CD4-positive, alpha-beta T cell (primary cell): Measurements from ENCODE around the gene SUCO. TPM values are rescaled to one million over a fixed set of nuclear protein-coding genes. Genes with fewer than 3 reads are reported as not detected.

Experiments used
- ATAC-seq: fragments of 200-7000 bp; cut with Tn5 transposase; one replicate; pipeline ENCODE4 v1.10.0; 2022; ENCODE audit warnings: mild to moderate bottlenecking; ENCODE audit not compliant: poor library complexity
- CTCF ChIA-PET: fragments of 350-600 bp; sonication (Branson Sonifier 250); formaldehyde crosslinking; loops from one replicate; lab custom pipeline; 2021; ENCODE audit warnings: antibody characterized with exemption, inconsistent platforms; lab: Charles Lee
- POLR2A ChIA-PET: fragments of 350-600 bp; sonication (Branson Sonifier 250); formaldehyde crosslinking; loops from one replicate; lab custom pipeline; 2021; ENCODE audit warnings: antibody characterized with exemption, inconsistent platforms; lab: Charles Lee
- DNase-seq, 14 experiments: peaks; one replicate each; pipeline ENCODE4 v3.0.0-alpha.2; 2013 to 2020; ENCODE audit warnings: mixed read lengths in 2 of 14
- H3K27ac ChIP-seq, 2 donors: one replicate each; pipeline versions ENCODE4 v1.5.1 to v1.7.0; 2013; ENCODE audit warnings: low read length in 2 of 2, low read depth in 1 of 2, mild to moderate bottlenecking in 1 of 2
- H3K27me3 ChIP-seq, 2 experiments: 1 replicate in 1 of 2; 2 replicates in 1 of 2; pipeline versions ENCODE4 v1.6.1 to v1.7.0; 2013; ENCODE audit warnings: low read length in 2 of 2, control low read depth in 1 of 2, mild to moderate bottlenecking in 1 of 2, moderate library complexity in 1 of 2; ENCODE audit not compliant: insufficient read depth in 2 of 2, control insufficient read depth in 1 of 2
- H3K36me3 ChIP-seq: one replicate; pipeline ENCODE4 v1.6.1; 2013; ENCODE audit warnings: low read length, control low read depth; ENCODE audit not compliant: insufficient read depth
- H3K4me1 ChIP-seq: one replicate; pipeline ENCODE4 v1.6.1; 2013; ENCODE audit warnings: low read length, control low read depth; ENCODE audit not compliant: insufficient read depth
- H3K4me3 ChIP-seq: one replicate; pipeline ENCODE4 v1.5.1; 2013; ENCODE audit warnings: mild to moderate bottlenecking, low read length, moderate library complexity
- H3K9me3 ChIP-seq, 2 experiments: 1 replicate in 1 of 2; 2 replicates in 1 of 2; pipeline versions ENCODE4 v1.6.1 to v1.7.0; 2013; ENCODE audit warnings: low read length in 2 of 2, mild to moderate bottlenecking in 2 of 2, control low read depth in 1 of 2, moderate library complexity in 1 of 2; ENCODE audit not compliant: control insufficient read depth in 1 of 2, insufficient read depth in 1 of 2
- H3K27ac Mint-ChIP-seq: one replicate; pipeline ENCODE4 v1.8.0; 2020; ENCODE audit warnings: mixed read lengths
- H3K27me3 Mint-ChIP-seq: one replicate; pipeline ENCODE4 v1.8.0; 2021; ENCODE audit warnings: mixed read lengths
- H3K36me3 Mint-ChIP-seq: one replicate; pipeline ENCODE4 v1.8.0; 2021; ENCODE audit warnings: low read depth, mixed read lengths
- H3K4me1 Mint-ChIP-seq: one replicate; pipeline ENCODE4 v1.8.0; 2021; ENCODE audit warnings: low read depth, mixed read lengths
- H3K4me3 Mint-ChIP-seq: one replicate; pipeline ENCODE4 v1.8.0; 2020; ENCODE audit warnings: mild to moderate bottlenecking, mixed read lengths
- H3K9me3 Mint-ChIP-seq: one replicate; pipeline ENCODE4 v1.8.0; 2020; ENCODE audit warnings: mixed read lengths
- intact Hi-C, 2 experiments: fragments of 100-400 bp; cut with DNase I in 1 of 2; cut with micrococcal nuclease in 1 of 2; formaldehyde crosslinking; loops; one replicate each; pipeline versions ENCODE4 v1.15.1 to v1.9.0; 2023 to 2025; cut with DNase I, micrococcal nuclease
- total RNA-seq, 174 experiments: library from RNA in 2 of 174; stranded (reverse) in 2 of 174; gene quantifications; one replicate each; pipeline ENCODE4 v1.2.3 and lab custom pipeline; 2021 to 2026
- TF ChIP-seq, protein P1 (sequence below): fragments of 200-600 bp; IDR thresholded peaks from one replicate; pipeline ENCODE4 v1.8.0; 2022; ENCODE audit warnings: antibody characterized with exemption, mild to moderate bottlenecking

SUCO gene
- total RNA-seq, 2 experiments from 2014 or later, result 93.1 to 104 TPM

- ATAC-seq (no peak), DNase-seq (no peak)
- Histone ChIP-seq H3K36me3 (no peaks in the 10 kb centered on the region), H3K4me3 (no peak overlapping the region), H3K27ac (no peak overlapping the region), H3K4me1 (no peaks in the 10 kb centered on the region), H3K9me3 (no peaks in the 10 kb centered on the region), H3K27me3 (no peaks in the 10 kb centered on the region)
- Mint-ChIP-seq H3K4me1 (no peaks in the 10 kb centered on the region), H3K9me3 (no peaks in the 10 kb centered on the region), H3K27ac (no peak overlapping the region), H3K27me3 (no peaks in the 10 kb centered on the region), H3K36me3 (no peaks in the 10 kb centered on the region), H3K4me3 (no peak overlapping the region)
- TF ChIP-seq, protein P1, sequence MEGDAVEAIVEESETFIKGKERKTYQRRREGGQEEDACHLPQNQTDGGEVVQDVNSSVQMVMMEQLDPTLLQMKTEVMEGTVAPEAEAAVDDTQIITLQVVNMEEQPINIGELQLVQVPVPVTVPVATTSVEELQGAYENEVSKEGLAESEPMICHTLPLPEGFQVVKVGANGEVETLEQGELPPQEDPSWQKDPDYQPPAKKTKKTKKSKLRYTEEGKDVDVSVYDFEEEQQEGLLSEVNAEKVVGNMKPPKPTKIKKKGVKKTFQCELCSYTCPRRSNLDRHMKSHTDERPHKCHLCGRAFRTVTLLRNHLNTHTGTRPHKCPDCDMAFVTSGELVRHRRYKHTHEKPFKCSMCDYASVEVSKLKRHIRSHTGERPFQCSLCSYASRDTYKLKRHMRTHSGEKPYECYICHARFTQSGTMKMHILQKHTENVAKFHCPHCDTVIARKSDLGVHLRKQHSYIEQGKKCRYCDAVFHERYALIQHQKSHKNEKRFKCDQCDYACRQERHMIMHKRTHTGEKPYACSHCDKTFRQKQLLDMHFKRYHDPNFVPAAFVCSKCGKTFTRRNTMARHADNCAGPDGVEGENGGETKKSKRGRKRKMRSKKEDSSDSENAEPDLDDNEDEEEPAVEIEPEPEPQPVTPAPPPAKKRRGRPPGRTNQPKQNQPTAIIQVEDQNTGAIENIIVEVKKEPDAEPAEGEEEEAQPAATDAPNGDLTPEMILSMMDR, result no peak
- ChIA-PET CTCF (no interaction called here), POLR2A (interaction anchor here (1.0 kb wide), 1 partner anchor 17 kb away, joined by 3 read pairs; the partner anchor contains the start of gene SUCO)
- intact Hi-C loops, result no loop called here
Measured at GRCh38 chr1:172515436-172515835, 17.5 kb upstream of the SUCO start.

DNA sequence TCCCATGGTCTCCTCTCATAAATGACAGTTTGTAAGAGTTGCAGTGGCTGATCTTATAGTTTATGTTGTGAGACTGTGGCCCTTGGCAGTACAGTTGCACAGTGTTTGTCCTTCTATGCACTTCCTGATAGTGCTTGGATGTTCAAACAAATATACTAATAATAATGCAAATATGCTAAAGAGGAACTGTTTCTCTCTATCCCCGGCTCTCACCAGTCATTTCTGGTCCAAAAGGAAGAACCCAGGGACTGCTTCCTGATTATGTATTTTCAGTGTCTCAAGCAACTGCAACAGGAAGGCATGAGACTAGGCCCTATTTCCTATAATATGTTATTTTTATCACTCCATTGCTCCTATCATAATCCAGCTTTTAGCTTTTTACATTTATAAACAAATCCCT, 17.0 kb upstream of the SUCO start:
- Mint-ChIP-seq H3K4me3 (no peak overlapping the region), H3K36me3 (no peaks in the 10 kb centered on the region), H3K9me3 (no peaks in the 10 kb centered on the region), H3K4me1 (no peaks in the 10 kb centered on the region), H3K27me3 (no peaks in the 10 kb centered on the region), H3K27ac (no peak overlapping the region)
- Histone ChIP-seq H3K27ac (no peak overlapping the region), H3K36me3 (no peaks in the 10 kb centered on the region), H3K27me3 (no peaks in the 10 kb centered on the region), H3K4me1 (no peaks in the 10 kb centered on the region), H3K4me3 (no peak overlapping the region), H3K9me3 (no peaks in the 10 kb centered on the region)
- intact Hi-C loops, result no loop called here
- POLR2A ChIA-PET, result interaction anchor here (1.0 kb wide), 1 partner anchor 17 kb away, joined by 3 read pairs; the partner anchor contains the start of gene SUCO
- peak in 2 of 14 experiments; percentile 8 to 9 for DNase-seq
- no peak for ATAC-seq
- CTCF ChIA-PET, result no interaction called here
- TF ChIP-seq, protein P1, result no peak

DNA sequence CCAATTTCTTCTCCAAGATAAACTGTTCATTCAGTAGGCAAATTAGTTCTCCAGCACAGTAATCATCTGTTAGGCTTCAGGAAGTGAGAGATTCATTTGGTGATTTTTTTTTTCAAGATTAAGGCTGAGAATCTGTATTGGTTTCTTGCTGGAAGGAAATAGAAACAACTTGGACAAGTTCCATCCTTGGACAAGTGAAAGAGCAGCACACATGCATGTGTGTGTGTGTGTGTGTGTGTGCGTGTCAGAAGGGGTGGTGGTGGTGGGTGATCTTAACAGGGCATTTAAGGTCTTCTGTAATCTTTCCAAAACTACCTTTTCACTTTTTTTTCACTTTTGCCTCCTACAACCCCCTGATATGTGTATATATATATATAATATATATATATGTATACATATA, 15.9 kb upstream of the SUCO start:
- TF ChIP-seq, protein P1, result no peak
- ChIA-PET POLR2A (no interaction called here), CTCF (no interaction called here)
- no peaks in the 10 kb centered on the region for H3K27me3 Mint-ChIP-seq
- ATAC-seq (no peak), DNase-seq (no peak)
- Histone ChIP-seq H3K4me3 (no peak overlapping the region), H3K27me3 (no peaks in the 10 kb centered on the region), H3K4me1 (no peaks in the 10 kb centered on the region), H3K36me3 (no peaks in the 10 kb centered on the region), H3K9me3 (no peaks in the 10 kb centered on the region), H3K27ac (no peak overlapping the region)
- H3K4me3 Mint-ChIP-seq, result no peak overlapping the region
- no peaks in the 10 kb centered on the region for H3K36me3 Mint-ChIP-seq
- H3K27ac Mint-ChIP-seq, result no peak overlapping the region
- no peaks in the 10 kb centered on the region for H3K4me1 Mint-ChIP-seq
- H3K9me3 Mint-ChIP-seq, result no peaks in the 10 kb centered on the region
- intact Hi-C loops, result no loop called here
